GM23248 (cell line): Measurements from ENCODE around the gene MYH8.

ENCODE experiments used
- EZH2 ChIP-seq: fragments of 200-600 bp; sonication (generic); IDR thresholded peaks from 2 replicates; pipeline ENCODE4 v1.6.1; 2018; ENCODE audit warnings: antibody characterized with exemption, mild to moderate bottlenecking; ENCODE audit not compliant: insufficient read depth, poor library complexity, severe bottlenecking
- EZH2phosphoT487 ChIP-seq: fragments of 200-600 bp; sonication (generic); IDR thresholded peaks from 2 replicates; pipeline ENCODE4 v1.6.1; 2018; ENCODE audit warnings: antibody characterized with exemption, moderate library complexity, mild to moderate bottlenecking, low read depth; ENCODE audit not compliant: insufficient read depth

- TF ChIP-seq EZH2phosphoT487 (no peak), EZH2 (no peak)
Observed at GRCh38 chr17:10435096-10435495, 13.3 kb upstream of the MYH8 start.
